AG08396 (cell line): ENCODE measurements around the gene NYNRIN.
A peak's percentile ranks its signal among the peaks of the same experiment; 100 is the strongest.

Experiments used
- DNase-seq: peaks from one replicate; pipeline ENCODE4 v3.0.0; 2012; ENCODE audit warnings: low spot score, mixed read lengths

Gene NYNRIN

DNA sequence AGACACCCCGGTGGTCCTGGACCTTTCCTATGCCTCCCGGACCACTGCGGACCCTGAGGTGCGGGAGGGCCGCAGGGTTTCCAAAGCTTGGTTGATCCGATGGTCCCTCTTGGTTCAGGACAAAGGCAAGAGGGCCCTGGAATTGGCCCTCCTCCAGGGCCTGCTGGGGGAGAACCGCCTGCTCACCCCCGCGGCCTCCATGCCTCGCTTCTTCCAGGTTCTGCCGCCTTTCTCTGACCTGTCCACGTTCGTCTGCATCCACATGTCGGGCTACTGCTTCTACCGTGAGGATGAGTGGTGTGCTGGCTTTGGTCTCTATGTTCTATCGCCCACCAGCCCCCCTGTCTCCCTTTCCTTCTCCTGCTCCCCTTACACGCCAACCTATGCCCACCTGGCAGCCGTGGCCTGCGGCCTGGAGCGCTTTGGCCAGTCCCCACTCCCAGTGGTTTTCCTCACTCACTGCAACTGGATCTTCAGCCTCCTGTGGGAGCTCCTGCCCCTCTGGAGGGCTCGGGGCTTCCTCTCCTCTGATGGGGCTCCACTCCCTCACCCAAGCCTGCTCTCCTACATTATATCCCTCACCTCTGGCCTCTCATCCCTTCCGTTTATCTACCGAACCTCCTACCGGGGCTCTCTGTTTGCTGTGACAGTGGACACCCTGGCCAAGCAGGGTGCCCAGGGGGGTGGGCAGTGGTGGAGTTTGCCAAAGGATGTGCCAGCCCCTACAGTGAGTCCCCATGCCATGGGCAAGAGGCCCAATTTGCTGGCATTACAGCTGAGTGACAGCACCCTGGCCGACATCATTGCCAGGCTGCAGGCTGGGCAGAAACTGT is 16.8 kb downstream of the NYNRIN start:
- no peak for DNase-seq

DNA sequence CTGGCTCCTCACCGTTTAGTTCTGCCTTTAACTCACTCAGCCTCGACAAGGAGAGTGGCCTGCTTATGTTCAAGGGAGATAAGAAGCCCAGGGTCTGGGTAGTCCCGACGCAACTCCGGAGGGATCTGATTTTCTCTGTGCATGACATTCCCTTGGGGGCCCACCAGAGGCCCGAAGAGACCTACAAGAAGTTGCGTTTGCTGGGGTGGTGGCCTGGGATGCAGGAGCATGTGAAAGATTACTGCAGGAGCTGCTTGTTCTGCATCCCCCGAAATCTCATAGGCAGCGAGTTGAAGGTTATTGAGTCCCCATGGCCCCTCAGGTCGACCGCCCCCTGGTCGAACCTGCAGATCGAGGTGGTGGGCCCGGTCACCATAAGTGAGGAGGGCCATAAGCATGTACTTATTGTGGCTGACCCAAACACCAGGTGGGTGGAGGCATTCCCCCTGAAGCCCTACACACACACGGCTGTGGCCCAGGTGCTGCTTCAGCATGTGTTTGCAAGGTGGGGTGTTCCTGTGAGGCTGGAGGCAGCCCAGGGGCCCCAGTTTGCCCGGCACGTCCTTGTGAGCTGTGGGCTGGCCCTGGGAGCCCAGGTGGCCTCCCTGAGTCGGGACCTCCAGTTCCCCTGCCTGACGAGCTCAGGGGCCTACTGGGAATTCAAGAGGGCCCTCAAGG is 17.6 kb downstream of the NYNRIN start:
- no peak for DNase-seq

DNA sequence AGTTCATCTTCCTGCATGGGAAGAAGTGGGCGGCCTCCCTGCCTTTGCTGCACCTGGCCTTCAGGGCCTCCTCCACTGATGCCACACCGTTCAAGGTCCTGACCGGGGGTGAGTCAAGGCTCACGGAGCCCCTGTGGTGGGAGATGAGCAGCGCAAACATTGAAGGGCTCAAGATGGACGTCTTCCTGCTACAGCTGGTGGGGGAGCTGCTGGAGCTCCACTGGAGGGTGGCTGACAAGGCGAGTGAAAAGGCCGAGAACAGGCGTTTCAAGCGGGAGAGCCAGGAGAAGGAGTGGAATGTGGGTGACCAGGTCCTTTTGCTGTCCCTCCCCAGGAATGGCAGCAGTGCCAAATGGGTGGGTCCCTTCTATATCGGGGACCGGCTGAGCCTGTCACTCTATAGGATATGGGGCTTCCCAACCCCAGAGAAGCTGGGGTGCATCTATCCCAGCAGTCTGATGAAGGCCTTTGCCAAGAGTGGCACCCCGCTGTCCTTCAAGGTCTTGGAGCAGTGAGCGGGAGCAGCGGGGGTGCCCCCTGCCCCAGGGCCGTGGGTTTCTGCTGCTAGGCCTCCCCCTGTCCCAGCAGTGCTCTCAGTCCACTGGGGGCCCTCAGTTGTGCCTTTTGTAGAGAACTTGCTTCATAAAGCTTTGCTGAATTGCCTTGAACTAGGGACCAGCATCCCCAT is 18.3 kb downstream of the NYNRIN start:
- DNase-seq = no peak

DNA sequence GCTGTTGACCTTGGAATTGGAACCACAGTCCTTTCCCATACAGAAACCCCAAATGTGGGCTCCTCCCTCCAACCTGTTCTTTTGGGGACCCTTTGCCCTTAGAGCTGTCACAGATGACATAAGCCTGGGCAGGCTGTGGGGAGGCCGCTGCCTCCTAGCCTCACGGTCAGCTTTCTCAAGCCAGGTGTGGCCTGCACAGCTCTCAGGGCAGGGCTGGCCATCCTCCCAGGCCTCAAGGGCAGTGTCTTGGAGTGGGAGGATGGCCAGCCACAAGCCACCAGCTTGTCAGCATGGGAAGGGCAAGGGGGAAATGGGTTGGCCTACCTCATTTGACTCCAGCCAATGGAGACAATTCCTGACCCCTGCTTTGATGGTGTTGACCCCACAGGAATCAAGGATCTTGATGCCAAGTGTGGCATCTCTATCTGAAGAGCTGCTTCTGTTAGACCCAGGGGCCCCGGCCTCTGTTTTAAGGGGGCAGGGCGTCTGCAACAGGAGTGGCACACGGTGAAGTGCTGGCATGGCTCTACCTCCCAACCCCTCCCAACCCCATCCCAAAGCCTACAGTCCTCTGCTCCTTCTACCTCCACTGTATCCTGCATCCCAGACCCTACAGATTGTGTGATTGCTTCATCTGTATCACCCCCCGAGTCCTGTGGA is 19.2 kb downstream of the NYNRIN start:
- DNase-seq = no peak

DNA sequence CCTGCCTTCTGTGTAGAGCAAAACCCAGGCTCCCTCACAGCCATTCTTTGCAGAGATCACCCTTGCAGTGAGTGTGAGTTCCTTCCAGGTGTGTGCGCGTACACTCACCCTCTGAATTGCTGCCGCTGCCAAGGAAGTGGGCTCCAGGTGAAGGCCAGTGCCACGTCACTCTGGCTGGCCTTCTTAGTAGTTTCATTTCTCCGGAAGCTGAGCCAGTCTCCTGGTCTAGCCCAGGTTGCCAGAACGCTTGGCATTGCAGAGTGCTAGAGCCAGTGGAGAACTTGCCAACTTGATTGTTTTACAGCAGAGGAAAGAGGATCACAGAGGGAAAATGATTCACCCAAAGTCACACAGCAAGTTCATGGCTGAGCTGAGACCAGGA is 19.7 kb downstream of the NYNRIN start:
- no peak for DNase-seq

DNA sequence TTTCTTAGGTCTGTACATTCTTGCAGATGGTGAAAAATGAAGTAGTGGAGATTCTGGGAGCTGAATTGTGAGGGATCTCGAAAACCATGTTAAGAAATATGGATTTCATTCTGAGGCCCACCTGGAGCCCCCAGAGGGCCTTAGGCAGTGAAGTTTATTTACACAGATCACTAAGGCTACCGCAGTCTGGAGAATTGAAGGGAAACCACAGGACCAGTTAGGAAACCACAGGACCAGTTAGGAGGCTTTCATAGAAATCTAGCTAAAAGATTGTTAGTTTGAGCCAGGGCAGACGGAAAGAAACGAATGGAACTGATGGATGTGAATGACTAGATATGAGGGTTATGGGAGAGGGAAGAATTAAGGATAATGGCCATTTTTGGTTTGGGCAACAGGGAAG is 23.5 kb downstream of the NYNRIN start:
- no peak for DNase-seq

DNA sequence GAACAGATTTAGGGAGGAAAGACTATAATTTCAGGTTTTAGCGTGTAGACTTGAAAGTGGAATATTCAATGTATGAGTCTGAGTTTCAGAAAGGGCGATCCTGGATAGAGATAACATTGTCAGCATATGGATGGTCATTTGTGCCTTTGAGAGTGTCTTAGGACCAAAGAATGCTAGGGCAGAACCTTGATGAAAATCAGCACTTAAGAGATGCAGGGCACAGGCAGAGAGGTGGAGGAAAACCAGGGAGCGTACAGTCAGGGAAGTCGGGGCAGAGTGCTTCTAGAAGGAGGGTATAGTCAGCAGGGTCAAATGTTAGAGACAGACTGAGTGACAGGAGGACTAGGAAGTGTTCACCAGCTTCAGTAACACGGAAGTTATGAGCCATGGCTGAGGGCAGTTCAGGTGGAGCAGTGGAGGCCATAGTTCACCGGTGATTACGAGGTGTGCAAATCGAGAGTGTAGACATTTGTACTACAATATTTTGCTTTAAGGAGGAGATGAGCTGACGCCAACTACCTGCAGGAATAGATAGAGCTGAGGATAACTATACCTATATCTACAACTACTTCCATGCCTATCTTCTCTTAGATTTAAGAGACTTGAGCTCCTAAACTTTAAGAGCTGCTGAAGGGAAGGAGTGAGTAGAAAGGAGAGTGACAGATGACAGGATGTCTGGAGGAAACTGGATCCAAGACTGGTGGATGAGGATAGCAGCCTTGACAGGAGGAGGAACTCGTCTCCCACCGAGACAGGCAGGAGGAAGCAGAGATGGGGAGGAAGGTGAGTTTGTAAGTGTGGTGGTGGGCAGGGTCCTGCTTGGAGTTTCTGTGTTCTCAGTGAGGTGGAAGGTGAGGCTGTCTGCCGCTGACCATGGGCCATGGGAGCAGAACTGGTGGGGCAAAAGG is 24.1 kb downstream of the NYNRIN start:
- no peak for DNase-seq

DNA sequence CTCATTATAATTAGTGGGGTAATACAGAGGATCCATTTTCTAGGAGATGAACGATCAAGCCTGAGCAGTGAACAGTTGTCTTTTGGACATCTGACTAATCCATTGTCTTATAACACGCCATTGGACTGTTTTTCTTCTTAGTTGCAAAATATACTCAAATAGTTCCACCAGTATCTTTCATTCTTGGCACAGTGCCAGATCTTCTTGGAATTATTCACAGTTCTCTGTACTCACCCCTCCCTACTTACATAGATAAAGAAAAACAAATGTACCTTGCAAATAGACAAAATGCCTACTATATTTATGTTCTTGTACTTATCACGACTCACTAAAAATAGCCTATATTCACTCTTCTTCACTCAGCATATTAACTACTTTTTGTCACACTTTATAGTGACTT is 26.9 kb downstream of the NYNRIN start:
- no peak for DNase-seq

DNA sequence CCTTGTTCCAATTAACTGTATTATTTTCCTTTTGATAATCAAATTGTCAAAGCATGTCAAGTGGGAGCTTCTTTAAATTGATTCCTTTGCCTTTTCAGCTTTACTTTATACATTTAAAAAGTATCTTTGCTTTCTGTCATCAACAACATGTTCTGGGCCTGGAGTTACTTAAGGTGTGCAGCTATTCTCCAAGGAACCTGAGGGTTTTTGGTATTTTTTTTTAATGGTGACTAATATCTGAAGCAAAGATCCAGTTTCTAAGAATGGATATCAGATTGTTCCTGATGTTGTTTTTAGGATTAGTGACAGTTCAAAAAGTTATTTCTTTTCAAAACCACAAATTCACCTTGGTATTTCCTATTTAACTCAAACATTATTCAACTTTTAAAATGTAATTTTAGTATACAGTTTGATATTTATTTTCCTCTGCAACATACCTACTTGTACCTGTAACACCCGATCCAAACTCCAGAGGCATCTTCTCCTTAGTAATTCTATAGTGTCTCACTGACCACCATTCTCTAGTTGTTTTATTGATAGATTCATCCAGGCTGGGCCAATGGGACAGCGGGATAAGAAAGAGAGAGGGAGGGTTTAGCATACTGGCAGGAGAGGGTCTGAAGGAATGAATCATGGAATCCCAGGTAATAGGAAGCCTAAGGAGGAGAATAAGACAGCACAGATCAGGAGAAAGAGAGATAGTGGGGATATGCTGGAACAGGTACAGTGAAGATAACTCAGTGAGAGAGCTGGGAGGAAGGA is 27.5 kb downstream of the NYNRIN start:
- no peak for DNase-seq

DNA sequence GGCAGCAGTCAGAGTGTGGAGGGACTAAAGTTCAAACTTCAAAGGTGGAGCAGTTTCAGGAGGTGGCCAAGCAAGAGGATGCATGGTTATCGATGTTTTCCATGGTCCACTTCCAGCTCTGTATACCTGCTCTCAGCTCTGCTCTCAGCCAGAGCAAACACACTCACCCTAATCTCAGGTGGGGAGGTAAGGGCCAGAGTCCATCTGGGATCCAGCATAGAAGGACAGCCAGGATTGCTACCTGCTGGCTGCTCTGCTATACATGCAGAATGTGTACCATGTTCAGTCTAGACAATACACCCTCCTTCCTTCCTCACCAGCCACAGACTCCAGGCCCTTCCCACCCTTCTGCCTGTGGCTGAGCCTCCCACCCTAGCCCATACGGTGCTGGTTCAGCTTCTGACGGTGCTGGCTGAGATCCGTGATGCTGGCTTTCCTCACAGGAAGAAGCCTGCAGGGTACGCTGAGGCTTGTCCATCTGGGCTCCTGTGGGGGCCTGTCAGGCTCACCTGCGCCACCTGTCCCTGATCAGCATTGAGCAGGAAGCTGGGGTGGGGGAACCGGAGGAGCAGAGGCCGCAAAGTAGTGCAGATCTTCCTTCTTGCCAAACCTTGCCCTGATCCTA is 28.2 kb downstream of the NYNRIN start:
- no peak for DNase-seq

DNA sequence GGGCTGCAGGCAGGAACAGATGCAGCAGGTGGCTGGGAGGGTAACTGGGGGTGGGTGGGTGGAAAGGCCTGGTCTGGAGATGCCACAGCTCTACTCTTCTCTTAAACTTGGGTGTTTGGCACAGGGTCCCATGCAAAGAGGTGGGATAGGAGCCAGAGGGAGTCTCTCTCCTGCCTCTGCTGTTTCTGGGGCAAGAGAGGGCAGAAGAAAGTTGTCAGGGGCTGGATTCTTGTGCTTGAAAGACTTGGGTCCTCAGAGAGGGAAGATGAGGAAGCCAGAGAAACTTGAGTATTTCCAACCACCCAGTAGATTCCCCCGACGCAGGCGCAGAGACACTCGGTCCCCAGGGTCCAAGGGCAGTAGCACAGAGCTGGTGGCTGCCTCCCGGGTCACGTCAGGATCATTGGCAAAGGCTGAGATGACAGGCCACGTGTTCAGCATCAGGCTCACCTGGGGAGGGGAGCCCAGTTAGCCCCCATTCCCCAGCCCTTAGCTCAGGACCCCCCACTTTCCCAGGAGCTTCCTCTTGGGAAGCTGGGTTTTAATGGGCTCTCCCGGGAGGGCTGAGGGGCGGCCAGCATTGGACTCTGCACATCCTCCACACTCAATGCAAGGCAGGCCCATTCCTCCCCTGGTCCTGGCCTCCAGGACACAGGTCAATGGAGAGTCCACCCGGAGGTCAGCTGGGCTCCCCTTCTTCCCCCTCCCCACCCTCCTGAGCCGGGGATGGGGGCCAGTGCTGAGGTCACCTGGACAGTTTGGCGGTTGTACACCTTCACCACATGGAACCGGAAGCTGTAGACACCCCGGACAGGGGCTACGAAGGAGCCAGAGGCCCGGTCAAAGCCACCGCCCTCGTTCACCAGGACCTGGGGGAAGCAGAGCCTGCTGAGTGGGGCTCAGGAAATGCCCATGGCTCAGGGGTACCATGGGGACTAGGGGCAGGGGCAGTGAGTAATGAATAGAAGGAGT is 29.0 kb downstream of the NYNRIN start:
- no peak for DNase-seq

DNA sequence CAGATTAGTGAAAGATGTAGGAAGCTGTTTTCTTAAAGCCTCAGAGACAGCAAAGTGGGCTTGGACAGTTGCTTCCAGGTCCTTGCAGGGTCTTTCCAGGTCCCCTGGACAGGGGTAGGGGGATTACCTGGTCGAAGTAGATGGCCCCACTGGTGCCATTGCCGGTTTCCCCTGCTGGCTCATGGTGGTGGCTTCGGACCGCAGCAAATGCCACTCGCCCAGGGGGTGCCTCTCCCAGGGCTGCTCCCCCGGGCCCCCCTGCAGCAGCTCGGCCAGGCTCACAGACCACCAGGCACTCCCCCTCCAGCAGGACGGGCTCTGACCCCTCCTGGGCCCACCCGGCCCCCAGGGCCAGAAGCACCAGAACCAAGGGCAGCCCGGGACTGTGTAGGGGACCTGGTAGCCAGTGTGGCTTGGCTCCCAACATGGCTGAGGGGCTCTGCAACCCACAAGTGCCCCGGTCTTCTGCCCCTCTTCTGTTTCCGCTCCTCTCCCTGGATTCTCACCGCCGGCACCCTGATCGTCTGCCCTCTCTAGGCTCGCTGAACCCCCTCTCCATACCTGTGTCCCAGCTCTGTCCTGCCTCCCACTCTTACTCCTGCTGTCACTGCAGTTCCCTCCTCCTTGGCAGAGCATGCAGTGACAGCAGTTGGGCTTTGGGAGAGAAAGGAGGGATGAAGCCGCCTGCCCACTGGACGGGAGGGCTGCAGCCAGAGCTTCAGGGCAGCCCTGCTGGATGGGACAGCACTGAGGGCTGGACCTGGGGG is 30.0 kb downstream of the NYNRIN start:
- DNase-seq = no peak

DNA sequence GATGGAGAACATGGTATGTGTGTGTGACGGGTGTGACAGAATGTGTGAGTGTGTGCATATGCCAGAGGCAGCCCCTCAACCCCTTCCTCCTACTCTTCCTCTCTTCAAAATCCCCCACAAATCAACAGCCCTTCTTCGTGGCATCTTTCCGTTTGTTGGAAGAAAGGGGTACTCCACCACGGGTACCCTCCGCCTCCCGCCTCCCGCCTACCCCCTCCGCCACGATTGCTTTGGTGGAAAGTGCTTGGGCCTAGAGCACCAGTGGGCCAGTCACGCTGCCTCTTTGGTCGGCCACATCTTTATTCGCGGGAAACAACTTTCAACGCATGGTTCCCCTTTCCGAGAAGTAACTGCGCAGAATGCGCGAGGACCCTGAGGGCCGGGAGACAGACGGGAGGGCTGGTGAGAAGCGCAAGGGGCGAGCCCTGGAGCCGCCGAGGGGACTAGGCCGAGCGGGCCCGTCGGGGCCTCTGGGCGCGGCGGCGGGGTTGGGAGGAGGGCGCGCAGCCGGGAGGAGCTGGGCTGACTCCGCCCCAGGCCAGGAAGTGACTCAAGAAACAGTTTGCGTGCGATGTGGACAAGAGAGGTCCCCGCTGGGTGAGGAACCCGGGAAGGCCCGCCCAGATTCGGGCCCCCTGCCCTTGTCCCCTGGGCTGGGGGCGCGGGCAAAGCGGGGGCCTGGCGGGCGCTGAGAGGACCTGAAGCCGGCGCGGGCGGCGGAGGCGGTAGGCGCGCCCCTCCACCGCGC is 30.8 kb downstream of the NYNRIN start, which contains the start of the genes CBLN3 and KHNYN:
TSS of gene CBLN3 (minus strand) at position 274 of the 748 bp plus-strand sequence. CDS start 614 bp downstream, outside the sequence.
TSS of gene KHNYN (plus strand) at position 560 of the 748 bp plus-strand sequence. CDS start 777 bp downstream, outside the sequence.
- DNase-seq = peak; percentile 98

DNA sequence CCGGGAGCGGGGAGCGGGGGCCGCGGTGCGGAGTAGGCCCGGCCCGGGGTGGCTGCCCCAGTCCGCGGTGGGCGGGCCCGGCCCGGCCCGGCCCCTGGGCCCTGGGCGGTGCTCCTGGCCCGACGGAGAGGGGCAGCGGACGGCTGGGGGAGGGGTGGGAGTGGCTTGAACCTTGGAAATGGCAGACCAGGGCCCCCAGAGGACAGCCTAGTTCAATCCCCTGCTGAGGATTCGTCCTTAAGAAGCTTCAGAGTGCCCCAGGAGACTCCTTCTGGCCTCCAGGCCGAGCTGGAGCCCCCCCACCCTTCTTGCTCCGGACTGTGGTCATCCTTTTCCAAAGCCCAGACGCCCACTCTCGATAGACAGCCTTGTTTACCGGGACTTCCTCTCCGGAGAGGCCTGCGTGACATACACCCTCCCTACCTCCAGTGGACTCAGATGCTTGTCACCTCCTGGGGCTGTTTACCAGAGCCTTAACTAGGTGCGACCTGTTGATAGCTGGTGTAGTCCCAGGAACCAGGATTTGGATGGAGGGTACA is 31.4 kb downstream of the NYNRIN start:
- peak; percentile 92 for DNase-seq

DNA sequence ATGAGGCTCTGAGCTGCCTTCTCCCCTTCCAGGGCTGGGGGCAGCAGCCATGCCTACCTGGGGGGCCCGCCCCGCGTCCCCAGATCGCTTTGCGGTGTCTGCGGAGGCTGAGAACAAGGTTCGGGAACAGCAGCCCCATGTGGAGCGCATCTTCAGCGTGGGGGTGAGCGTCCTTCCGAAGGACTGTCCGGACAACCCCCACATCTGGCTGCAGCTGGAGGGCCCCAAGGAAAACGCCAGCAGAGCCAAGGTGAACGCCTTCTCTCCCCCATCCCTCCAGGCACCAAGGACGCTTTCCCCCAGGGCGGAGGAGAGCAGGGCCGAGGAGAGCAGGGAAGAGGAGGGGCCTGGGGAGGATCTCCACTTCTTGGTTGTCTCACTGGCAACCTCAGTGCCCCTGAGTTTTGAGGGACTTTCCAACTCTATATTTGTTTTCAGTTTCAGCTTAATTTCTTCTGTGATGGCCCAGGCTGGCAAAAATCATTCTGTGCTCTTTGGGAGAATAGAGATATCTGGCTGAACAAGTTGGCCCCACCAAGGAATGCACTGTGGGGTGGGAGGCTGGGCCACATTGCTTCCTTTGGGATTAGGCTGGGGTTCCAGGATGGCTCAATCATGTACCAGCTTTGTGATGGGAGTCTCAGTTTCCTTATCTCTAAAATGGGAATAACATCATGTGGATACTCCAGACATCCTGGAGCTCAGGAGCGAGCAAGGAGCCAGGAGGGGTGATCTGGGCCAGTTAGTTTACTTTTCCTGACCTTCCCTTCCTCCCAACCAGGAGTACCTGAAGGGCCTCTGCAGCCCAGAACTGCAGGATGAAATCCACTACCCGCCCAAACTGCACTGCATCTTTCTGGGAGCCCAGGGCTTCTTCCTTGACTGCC is 32.1 kb downstream of the NYNRIN start:
- DNase-seq = peak; percentile 56
